ENCODE data around the gene EIF4A2.
"Not testable (repeated sequence)": the region's sequence is repeated elsewhere in the genome, so short reads cannot be mapped to it uniquely, and the experiment has no call there.

The EIF4A2 gene

DNA sequence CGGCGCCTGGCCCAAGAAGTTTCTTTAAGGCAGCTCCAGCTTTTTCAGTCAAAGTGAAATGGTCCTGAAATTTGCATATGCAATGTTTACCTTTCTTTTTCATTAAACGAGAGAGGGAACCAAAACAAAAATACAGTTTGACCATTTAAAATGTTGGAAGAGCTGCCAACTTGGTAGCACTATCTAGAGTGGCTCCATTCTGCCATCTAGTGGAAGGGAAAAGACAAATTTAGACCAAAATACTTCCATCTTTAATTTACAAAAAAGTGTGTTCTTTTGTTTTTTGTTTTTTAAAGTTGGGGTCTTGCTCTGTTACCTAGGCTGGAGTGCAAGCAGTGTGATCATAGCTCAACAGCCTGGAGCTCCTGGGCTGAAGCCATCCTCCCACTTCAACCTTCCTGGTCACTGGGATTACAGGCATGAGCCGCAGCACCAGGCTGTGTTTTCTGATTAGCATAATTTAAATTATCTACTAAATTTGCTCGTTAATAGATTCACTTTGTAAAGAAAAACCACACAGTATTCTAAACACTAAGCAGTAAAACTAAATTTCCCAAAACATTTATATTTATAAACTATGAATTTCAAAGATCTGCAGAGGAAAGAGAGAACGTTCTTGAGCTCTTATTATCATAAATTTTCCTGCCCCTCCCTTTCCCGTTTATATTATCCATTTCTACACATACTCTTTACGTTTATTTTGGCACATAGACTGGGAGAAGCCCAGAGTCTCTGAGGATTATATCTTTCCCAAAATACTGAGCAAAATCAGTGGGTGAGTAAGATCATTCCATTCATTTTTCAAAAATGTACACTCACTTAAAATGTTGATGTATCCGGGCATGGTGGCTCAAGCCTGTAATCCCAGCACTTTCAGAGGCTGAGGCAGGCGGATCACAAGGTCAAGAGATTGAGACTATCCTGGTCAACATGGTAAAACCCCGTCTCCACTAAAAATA is 38.3 kb downstream of the EIF4A2 start:
- peak; percentile 61 for DNase-seq (ENCODE audit: low spot score)

DNA sequence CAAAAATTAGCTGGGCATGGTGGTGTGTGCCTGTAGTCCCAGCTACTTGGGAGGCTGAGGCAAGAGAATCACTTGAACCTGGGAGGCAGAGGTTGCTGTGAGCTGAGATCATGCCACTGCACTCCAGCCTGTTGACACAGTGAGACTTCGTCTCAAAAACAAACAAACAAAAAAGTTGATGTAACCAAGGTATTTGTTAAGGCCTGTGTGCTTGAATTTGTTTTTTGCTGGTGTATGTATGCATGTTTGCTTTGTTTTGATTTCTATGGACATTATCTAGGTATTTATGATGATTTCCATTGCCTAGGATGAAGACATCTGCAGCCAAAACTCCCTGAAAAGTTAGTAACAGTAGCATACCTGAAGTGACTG is 39.0 kb downstream of the EIF4A2 start:
- not testable (repeated sequence) for DNase-seq (ENCODE audit: low spot score)

DNA sequence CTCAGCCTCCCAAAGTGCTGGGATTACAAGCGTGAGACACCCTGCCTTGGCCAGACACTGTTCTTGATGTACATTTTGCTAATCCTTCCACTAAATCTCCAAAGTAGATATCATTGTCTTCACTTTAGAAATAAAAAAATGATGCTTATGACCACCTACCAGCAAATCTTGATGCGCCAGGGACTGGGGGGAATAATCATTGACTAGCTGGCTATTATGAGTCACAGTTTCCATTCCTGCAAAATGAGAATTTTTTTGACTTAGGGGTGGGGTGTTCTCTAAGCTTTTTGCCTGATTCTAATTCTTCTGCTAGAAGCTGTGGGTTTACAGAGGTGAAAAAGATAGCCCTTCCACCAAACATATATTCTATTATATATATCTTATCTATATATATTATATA is 40.0 kb downstream of the EIF4A2 start:
- DNase-seq (ENCODE audit: low spot score): no peak

DNA sequence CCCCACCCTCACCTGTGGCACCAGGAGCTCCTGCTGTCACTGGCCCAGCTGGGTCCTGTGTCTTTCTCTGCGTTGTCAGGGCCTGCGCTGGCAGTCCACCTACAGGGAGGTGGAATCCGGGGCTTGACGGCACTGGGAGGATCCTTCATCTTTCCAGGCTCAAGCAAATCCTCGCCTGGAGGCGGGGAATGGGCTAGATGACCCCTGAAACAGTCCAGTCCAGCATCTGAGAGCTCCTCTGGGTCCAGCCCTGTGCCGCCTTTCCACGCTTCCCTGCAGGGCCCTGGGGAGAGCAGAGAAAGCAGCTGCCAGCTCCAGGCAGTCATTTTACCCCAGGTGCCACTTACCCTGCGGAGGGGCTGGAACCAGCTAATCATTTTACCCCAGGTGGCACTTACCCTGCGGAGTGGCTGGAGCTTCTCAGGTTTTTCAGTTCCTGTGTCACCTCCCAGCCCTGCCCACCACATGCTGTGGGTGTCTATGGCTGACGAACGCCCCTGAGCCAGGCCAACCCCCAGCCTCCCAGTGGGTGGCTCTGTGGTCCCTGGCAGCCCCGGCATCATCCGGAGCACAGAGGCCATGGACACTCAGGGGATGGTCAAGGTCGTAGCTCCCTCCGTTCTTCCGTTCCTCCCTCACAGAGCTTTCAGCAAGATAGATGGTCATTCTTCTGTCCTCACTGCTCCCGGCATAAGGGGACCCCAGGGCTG is 41.2 kb downstream of the EIF4A2 start:
- peak; percentile 10 for DNase-seq (ENCODE audit: low spot score)

DNA sequence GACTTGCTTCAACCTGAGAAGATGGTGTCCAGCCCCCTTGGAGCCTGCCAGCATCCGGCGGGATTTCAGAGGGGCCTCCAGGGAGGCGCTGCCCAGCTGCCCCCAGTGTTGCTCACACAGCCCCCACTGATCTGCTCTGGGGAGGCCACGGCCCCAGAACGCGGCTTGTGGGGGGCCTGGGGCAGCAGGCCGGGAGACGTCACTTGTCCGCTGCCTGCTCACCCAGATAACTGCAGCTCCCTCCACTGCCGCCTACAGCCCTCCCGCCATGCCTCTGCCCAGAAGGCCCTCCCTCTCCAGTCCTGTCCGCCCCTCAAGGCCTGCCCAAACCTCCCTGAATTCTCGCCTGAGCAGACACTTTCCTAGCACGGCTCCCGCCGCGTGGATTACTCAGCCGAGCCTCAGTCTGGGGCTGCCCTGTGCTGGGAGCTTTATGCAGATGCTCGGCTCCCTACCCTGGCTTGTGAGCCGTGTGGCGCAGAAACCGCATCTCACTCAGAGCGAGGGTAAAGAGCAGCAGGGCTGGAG is 42.0 kb downstream of the EIF4A2 start:
- peak; percentile 52 for DNase-seq (ENCODE audit: low spot score)

DNA sequence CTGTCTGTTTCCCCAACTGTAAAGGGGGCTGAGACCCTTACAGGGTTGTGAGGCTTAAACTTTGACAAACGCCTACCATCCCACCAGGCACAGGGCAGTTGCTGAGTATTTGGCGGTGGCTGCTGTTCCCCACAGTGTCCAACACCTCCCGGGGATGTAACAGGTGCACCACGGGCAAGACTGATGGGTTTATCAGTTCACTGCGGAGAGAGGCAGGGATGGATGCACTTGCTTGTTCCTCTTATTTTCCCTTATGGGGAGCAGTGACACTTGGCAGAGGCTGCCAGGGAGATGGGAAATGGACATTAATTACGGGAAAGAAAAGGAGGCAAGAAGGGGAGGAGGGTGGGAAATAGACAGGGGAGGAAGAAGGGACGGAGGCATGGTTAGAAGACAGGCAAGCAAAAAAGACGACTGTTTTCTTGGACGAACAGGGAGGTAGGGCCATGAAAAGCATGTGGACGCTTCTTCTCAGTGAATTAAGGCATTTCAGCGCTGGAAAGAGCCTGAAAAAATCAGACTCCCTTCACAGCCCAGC is 42.6 kb downstream of the EIF4A2 start:
- peak; percentile 47 for DNase-seq (ENCODE audit: low spot score)

DNA sequence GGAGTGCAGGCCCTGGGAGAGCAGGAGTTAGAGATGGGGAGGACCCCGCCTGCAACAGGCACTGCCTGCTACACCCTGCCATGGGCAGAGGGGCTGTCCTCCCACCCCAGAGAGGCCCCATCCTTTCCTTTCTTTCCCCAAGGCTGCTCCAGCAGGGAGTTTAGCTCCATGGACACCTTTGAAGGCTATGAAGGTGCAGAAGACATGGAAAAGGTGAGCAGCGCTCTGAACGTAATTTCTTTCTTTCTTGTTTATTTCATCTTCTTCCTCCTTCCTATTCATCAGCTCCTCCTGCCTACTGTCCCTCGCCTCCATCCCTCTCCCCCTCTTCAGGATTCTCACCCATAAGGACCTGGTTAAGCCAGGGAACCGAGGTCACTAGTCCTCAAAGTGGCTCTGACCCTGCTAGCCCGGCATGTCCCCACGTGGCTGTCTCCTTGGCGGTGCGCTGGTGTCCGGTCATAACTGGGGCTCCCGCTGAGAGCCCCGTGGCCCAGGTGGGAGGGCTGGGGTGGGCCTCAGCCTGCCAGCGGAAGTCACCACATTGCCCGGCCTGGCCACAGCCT is 43.1 kb downstream of the EIF4A2 start:
- DNase-seq (ENCODE audit: low spot score): peak; percentile 14

DNA sequence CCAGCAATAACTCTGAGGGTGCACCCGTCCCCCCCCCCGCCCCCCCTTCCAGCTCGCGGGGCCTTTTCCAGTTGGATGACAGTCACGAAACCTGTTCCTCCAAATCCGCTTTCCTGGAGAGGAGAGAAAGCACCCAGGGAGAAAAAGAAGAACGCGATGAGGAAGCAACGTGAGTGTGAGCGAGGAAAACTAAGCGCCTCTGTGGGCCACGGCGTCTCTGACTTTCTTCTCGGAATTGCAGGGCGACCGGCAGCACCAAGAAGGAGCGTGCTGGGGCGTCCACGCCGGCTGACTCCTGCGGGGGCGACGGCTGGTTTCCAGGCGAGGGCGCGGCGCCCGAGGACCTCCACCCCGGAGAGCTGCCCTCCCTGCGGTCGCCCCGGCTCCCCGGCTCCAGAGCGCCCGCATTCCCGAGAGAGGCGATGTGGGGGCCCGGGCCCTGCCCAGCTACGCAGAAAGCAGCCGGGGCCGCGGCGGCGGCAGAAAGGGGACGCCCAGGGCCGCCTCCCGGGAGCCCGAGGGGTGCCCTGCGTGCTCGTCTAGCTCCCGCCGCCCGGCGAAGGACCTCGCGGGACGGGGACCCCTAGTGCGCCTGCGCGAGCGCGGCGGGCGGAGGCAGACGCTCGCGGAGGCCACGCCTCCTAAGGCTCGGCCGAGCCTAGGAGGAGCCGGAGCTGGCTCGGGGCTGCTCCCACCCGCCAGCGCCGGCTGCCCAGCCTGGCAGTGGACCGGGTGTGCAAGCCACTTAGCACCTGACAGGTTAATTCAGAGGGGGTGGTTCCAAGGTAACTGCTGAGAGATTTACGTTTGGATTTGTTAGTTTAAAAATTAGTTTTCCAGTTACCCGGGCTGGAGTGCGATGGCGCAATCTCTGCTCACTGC is 43.8 kb downstream of the EIF4A2 start:
- DNase-seq (ENCODE audit: low spot score): peak; percentile 81

DNA sequence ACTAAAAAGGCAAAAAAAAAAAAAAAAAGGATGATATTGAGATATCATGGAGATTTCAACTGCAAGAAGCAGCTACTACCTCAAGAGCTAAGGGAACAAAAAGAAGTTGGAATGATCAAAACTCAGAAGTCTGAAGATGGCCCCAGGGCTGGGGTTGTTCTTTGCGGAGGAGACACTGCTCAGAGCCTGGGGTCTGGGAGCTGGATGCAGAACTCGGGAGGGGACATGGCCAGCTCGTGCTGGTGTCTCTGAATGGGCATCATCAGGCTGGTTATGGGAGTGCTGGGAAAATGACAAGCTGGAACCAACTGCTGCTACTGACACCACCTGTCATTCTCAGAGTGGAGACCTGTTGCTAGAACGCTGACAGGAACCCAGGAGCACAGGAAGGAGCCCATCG is 45.0 kb downstream of the EIF4A2 start:
- no peak for DNase-seq (ENCODE audit: low spot score)

DNA sequence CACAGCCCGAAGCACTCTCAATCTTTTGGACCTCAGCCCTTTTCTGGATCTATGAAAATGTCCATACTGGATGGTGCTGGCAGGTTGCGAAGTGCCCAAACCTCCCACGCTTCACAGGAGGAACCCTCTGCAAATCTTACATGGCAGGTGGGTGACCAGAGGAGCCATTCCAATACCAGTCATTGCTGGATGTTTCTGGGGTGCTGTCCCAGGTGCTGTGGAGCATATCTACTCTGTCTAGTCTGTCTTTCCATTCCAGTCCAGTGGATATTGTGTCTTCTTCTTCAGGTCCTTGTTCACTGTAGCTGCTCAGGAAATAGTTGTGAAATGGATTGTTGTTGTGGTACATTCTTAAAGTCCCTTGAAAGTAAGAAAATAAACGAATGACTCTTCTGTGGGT is 48.4 kb downstream of the EIF4A2 start:
- DNase-seq (ENCODE audit: low spot score): no peak

DNA sequence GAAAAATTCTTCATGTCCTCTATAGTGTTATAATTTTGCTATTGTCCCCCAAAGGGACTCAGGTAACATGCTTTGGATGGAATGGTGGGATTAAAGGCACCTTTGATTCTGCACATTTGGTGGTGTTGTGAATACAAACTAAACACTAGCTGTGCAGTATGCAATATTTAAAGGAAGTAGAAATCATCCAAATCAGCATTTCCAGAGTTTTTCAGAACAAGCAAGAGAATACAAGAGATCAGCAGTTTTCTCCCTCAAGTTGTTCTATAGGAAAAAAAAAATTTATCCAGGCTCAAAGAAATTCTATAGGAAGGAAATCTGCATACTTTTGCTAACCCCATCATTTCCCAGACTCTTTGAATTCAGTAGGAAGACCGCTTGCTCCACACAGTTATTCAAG is 48.9 kb downstream of the EIF4A2 start:
- no peak for DNase-seq (ENCODE audit: low spot score)
